GM19455 (cell line): ENCODE measurements around the gene CDKN1A.
"Not testable (repeated sequence)": the region's sequence is repeated elsewhere in the genome, so short reads cannot be mapped to it uniquely, and the experiment has no call there.

Experiments
- ATAC-seq: cut with Tn5 transposase; IDR thresholded peaks from one replicate; pipeline ENCODE4 v1.9.1; 2021; ENCODE audit not compliant: unreplicated experiment

Gene CDKN1A

DNA sequence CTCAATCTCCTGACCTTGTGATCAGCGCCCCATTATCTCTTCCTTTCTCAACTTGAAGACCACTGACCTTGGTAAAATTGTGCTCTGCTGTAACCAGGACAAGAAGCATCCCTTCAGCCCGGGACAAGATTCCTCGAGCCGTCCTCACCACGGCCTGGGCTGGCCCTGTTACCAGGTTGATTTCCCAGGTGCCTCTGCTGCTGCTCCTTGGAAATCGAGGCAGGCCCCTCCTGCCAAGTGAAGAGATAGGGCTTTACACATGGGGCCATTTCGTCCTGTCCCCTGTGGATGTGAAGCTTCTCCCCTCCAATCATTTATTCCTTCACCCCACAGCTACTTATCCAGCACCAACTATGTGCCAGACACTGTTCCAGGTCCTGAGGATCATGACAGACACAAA lies 40.6 kb downstream of the CDKN1A start:
- no peak for ATAC-seq

- no peak for ATAC-seq
Measured at GRCh38 chr6:36720251-36721141, 42.0 kb downstream of the CDKN1A start.

DNA sequence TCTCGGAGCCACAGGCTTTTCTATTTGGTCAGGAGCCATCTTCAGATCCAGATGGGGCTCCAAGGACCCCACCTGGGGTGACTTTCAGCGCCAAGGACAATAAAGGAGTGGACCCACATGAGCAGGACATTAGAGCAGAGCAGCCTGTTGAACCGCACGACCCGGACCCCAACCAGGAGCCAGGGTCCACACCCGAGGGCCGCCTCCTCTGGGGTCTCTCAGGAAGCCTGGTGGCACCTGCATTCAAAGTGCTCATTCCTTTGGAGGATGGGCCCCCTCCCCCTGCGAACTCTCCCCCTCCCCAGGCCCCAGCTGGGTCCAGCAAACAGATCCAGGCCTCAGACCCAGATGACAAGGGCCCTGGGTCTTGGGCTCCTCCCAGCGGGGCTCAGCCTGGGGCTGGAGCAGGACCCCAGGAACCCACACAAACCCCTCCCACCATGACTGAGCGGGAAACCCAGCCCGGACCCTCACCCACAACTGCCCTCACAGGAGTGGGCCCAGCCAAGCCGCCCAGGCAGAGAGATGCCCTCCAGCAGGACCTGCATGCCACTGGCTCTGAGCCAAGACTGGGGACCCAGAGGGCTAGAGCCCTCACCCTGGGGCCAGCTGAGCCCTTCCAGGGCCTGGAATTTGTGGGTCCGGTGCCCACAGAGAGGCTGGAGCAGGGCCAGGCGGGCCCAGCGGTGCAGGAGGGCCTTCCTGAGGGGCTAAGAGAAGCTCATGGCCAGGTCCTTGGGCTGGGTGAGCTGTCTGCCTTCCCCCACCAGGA lies 43.0 kb downstream of the CDKN1A start:
- ATAC-seq, result no peak

GRCh38 chr6:36722365-36722764 lies 43.9 kb downstream of the CDKN1A start:
- no peak for ATAC-seq

DNA sequence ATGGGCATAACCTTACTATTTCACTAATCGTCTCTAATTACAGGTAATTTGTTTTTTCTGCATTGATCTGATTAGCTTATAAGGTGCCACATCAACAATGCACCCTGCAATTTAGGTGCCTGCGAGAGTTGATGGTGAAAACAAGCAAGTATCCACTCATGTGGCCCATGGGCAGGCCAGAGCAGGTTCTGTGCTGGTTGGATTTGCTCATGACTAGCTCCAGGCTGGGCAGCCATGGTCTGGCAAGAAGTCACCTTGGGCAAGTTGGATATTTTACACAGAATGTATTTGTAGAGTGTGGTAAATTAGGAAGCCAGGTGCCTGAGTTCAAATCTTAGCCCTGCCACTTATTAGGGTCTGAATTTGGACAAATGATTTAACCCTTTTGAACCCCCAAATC lies 44.4 kb downstream of the CDKN1A start:
- ATAC-seq, result no peak

- not testable (repeated sequence) for ATAC-seq
Measured at GRCh38 chr6:36723992-36724391, 45.5 kb downstream of the CDKN1A start.

DNA sequence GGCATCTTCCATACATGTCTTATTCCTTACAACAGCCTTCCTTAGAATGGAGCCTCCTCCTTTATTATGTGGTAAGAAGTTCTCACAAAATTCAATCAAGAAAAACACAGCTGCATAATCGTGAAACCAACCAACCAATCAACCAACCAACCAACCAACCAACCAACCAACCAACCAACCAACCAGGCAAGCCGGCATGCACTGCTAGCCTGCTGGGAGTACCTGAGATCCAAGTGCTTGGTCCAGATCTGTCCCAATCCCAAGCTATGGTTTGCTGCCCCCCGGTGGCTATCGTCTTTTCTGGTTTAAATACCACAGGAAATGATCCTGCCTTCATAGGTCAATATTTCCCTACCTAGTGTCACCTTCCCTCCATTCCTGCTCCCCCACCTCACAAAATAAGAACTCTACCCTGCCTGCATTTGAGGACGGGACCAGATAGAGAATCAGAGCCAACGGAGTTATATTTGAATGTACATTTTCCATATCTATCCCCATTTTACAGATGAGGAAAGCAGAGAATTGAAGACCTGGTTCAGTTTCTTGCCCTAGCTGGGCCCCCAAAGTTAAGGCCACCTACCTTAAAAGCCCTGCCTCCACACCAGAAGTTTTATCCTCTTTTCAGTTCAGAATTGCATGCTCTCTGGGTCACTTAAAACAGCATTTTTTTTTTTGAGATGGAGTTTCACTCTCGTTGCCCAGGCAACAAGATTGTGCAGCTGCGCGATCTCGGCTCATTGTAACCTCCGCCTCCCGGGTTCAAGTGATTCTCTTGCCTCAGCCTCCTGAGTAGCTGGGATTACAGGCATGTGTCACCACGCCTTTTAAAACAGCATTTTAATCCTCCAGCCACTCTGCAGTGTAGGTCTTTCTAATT lies 46.2 kb downstream of the CDKN1A start:
- no peak for ATAC-seq

GRCh38 chr6:36725581-36725980 lies 47.1 kb downstream of the CDKN1A start:
- ATAC-seq, result no peak

DNA sequence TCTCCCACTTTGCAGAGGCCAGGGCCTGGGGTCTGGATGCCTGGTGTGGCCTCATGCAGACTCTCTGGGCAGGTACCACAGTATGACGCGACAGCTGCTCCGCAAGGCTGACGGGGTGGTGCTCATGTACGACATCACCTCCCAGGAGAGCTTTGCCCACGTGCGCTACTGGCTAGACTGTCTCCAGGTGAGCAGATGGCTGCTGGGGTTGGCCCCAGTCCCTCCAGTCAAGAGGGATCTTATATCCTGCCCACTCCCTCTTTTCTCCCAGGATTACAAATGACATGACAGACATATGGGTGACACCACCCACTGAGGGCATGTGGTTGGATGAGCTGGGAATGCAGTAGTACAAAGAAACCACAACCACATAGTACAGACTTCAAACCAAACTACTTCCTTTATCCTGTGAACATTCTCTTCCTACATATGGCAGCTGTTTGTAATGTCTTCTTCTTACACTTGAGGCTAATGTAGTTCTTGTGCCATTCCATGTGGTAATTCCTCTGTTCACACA lies 49.0 kb downstream of the CDKN1A start:
- ATAC-seq, result no peak

DNA sequence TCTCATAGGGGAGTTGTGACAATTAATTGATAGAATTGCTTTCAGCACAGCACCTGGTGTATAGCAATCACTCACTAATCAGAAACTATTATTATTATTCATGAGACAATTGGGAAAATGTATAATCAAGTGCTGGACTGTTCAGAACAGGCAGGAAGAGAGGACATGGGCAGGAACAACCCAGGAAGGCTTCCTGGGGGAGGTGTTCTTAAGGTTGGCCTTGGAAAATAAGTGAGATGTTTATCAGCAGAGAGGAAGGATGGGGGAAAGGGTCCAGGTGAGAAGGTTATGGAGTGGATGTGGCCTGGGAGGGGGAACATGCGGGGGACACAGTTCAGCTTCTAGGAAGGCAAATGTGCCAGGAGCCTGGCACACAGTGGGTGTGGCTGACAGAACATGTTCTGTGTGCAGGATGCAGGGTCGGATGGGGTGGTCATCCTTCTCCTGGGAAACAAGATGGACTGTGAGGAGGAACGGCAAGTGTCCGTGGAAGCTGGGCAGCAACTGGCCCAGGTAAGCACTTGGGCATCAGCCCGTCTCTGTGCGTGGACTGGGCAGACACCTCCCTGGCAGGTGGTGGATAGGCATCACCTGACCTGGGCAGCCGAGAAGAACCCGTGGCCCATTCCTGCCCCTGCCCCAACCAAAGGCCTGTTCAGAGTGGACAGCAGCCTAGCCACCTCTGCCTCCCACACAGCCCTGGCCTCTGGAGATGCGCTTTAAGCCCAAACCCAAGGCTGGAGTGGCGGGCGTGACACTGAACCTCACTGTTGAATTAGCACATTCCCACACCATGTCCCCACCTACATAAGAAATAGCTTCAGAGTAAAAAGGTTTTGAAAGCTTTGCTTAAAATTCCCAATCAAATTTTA lies 50.0 kb downstream of the CDKN1A start:
- ATAC-seq, result no peak

DNA sequence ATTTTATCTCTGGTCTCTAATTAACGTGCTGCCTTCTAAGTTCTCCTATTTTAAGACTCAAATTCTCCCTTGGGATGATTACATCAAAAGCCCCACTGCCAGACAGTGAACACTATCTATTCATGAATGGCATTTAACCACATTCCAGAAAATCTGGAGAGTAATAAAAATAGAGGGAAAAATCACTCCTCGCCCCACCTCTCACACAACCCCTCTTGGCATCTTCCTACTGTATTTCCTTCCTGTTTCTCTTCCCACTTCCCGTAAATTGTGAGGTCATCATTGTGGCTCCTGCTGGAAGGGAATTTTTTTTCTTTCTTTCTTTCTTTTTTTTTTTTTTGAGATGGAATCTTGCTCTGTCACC lies 50.6 kb downstream of the CDKN1A start:
- no peak for ATAC-seq

GRCh38 chr6:36730424-36731380 lies 52.2 kb downstream of the CDKN1A start:
- no peak for ATAC-seq

DNA sequence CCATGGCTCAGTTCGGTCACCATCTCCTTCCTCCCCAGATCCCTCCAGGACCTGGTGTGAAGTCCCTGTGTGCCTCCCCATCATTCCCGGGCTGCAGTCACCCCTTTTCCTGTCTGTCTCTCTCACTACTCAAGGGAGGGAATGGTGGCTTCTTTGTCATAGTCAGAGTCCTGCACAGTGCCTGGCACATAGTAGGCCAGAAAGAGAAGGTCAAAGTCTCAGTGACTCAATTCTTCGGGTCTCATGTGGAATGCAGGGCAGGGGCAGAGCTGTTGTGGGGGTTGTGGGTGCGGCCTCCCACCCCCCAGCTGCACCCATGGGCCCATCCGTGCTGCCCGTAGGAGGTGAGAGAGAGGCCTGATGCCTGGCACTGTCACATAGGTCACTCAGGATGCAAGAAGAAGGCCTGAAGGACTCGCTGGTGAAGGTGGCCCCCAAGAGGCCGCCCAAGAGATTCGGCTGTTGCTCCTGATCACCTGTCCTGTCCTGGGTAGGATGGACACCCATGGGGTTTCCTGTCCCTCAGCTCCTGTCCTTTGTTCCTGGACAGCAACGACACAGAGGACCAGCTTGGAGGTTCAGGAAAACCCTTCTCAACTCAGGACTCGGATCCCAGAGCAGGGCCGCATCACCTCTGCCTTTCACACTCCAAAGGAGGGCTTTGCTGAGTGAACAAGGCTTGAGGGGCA lies 53.3 kb downstream of the CDKN1A start:
- no peak for ATAC-seq

GRCh38 chr6:36733300-36733699 lies 54.8 kb downstream of the CDKN1A start:
- ATAC-seq, result no peak

- no peak for ATAC-seq
Measured at GRCh38 chr6:36734486-36735060, 56.1 kb downstream of the CDKN1A start.

GRCh38 chr6:36735110-36736071 lies 56.9 kb downstream of the CDKN1A start:
- no peak for ATAC-seq
